ENCODE measurements around the gene CNPY3. TPM values are rescaled to one million over a fixed set of nuclear protein-coding genes. Genes with fewer than 3 reads are reported as not detected.

Gene CNPY3
- total RNA-seq, 1 experiment from 2014 or later = 56.0 TPM

GRCh38 chr6:42984924-42985475 is 55.7 kb downstream of the CNPY3 start:
- Histone ChIP-seq H3K4ac (ENCODE audit: low read depth, low read length) (no peak overlapping the region), H4K5ac (ENCODE audit: insufficient read length, low read depth, low read length) (no peak overlapping the region), H3K18ac (ENCODE audit: insufficient read length, low read depth, low read length) (no peak overlapping the region), H2BK12ac (ENCODE audit: insufficient read length, low read depth, low read length) (no peak overlapping the region), H4K8ac (replicated peaks; ENCODE audit: insufficient read length, low read depth, low read length) (no peak overlapping the region), H4K20me1 (ENCODE audit: control insufficient read depth, insufficient read depth, insufficient read length) (no peaks in the 10 kb centered on the region), H2BK15ac (ENCODE audit: low read depth, low read length) (no peak overlapping the region), H3K4me1 (ENCODE audit: insufficient read depth, low read length) (no peaks in the 10 kb centered on the region), H3K9ac (ENCODE audit: extremely low read depth, insufficient read length, low read length) (peak overlapping the region; percentile 28), H2AK5ac (ENCODE audit: insufficient read length, low read length) (no peak overlapping the region), H3K79me2 (ENCODE audit: insufficient read depth, low read length) (no peaks in the 10 kb centered on the region; the same call in 1 of the 2 replicates), H3K4me2 (ENCODE audit: insufficient read depth, insufficient read length, low read length) (peak overlapping the region; percentile 61), H3K27me3 (ENCODE audit: insufficient read depth, low read length) (no peaks in the 10 kb centered on the region), H3K23ac (ENCODE audit: insufficient read length, low read depth, low read length) (no peak overlapping the region), H3K9me3 (ENCODE audit: control insufficient read depth, low read depth, low read length) (no peaks in the 10 kb centered on the region), H3K23me2 (ENCODE audit: insufficient read length, low read depth, low read length, poor library complexity, severe bottlenecking) (peaks cover 6% of the 10 kb centered on the region), H3K79me1 (ENCODE audit: insufficient read depth, low read depth, low read length, poor library complexity, severe bottlenecking) (peaks cover 4% of the 10 kb centered on the region), H3K27ac (ENCODE audit: insufficient read length, low read depth, low read length) (no peak overlapping the region), H2BK120ac (ENCODE audit: low read depth, low read length, poor library complexity, severe bottlenecking) (no peak overlapping the region), H3T11ph (ENCODE audit: low read length) (no peak overlapping the region), H4K91ac (ENCODE audit: insufficient read length, low read depth, low read length) (no peak overlapping the region), H2AFZ (ENCODE audit: low read length) (no peak overlapping the region), H3K56ac (ENCODE audit: insufficient read length, low read depth, low read length) (no peak overlapping the region), H3K14ac (ENCODE audit: insufficient read depth, low read length) (no peak overlapping the region; the same call in 1 of the 2 replicates), H2BK20ac (ENCODE audit: low read depth, low read length, poor library complexity, severe bottlenecking) (no peak overlapping the region), H2BK5ac (ENCODE audit: insufficient read length, low read length) (no peak overlapping the region)
- H3K9me3 Mint-ChIP-seq = no peaks in the 10 kb centered on the region
- H3K36me3 Mint-ChIP-seq (ENCODE audit: insufficient read depth in 1 of 3, low read depth in 3 of 3) = peaks cover 8 to 23% (median 16%) of the 10 kb centered on the region in 3 experiments
- peaks cover 20 to 29% of the 10 kb centered on the region in 2 experiments for H3K4me1 Mint-ChIP-seq
- peak overlapping the region; percentile 77 to 83 for H3K4me3 Mint-ChIP-seq
- no peak for DNase-seq
- no peak overlapping the region; a peak in 1 of 7 replicates for H3K27ac Mint-ChIP-seq
- no CpG with 5 or more reads among the region's 13 CpGs for WGBS (ENCODE audit: extremely low coverage, insufficient read length, low lambda C conversion rate)
- TF ChIP-seq, protein P1, sequence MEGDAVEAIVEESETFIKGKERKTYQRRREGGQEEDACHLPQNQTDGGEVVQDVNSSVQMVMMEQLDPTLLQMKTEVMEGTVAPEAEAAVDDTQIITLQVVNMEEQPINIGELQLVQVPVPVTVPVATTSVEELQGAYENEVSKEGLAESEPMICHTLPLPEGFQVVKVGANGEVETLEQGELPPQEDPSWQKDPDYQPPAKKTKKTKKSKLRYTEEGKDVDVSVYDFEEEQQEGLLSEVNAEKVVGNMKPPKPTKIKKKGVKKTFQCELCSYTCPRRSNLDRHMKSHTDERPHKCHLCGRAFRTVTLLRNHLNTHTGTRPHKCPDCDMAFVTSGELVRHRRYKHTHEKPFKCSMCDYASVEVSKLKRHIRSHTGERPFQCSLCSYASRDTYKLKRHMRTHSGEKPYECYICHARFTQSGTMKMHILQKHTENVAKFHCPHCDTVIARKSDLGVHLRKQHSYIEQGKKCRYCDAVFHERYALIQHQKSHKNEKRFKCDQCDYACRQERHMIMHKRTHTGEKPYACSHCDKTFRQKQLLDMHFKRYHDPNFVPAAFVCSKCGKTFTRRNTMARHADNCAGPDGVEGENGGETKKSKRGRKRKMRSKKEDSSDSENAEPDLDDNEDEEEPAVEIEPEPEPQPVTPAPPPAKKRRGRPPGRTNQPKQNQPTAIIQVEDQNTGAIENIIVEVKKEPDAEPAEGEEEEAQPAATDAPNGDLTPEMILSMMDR (conservative IDR thresholded peaks at IDR 0.05) = no peak
- H3K27me3 Mint-ChIP-seq (ENCODE audit: low read depth) = no peaks in the 10 kb centered on the region

Measured in H9 (cell line).